A549 treated with RU486 at 1 μM for 4 hours (cell line): Measurements from ENCODE around the gene CLIC1. TPM values are rescaled to one million over a fixed set of nuclear protein-coding genes. Genes with fewer than 3 reads are reported as not detected.

Experiments used
- total RNA-seq: library from RNA; stranded (reverse); fragments of 200-300 nt; extraction: Qiagen RNA extraction; gene quantifications from 5 replicates; pipeline ENCODE4 v1.2.3, GENCODE V29; 2022; ENCODE audit warnings: low read depth

Gene CLIC1
- 476 to 542 TPM (median 495 TPM) in 5 replicates for total RNA-seq

DNA sequence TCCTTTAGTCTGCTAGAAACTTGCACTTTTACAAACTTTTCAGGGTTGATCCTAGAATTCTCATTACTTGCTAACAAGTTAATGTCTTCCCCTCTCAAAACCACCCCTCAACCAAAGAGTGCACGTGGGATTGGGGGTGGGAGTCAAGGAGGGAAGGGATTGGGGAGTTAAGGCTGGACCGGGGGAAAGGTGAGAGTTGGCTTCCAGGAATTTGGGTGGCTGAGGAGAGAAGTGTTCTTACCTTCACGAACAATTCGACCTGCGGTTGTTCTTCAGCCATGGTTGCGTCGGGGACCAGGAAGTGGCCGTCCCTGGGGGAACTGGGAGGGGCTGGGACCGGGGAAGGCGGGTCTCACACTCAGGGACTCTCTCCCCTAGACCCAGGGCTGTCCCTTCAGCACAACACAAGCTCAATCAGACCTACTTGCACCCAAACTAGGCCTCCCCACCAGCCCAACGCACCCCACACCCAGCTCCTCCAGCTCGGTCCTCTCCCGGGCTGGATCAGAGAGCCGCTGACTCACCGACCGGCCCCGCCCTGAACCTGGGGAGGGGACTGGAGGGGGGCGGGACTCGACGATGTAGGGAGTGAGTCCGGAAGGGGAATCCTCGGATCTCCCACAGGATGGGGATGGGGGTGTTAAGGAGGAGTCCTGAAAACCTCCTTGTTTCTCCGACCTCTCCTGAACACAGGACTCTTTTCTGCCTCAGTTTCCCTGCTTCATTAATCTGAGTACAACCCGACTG is at the start of gene CLIC1:
Gene CLIC1, minus strand, starts transcription at position 510 of the 747 bp plus-strand sequence. Its CDS starts 230 bp downstream, at position 280.

DNA sequence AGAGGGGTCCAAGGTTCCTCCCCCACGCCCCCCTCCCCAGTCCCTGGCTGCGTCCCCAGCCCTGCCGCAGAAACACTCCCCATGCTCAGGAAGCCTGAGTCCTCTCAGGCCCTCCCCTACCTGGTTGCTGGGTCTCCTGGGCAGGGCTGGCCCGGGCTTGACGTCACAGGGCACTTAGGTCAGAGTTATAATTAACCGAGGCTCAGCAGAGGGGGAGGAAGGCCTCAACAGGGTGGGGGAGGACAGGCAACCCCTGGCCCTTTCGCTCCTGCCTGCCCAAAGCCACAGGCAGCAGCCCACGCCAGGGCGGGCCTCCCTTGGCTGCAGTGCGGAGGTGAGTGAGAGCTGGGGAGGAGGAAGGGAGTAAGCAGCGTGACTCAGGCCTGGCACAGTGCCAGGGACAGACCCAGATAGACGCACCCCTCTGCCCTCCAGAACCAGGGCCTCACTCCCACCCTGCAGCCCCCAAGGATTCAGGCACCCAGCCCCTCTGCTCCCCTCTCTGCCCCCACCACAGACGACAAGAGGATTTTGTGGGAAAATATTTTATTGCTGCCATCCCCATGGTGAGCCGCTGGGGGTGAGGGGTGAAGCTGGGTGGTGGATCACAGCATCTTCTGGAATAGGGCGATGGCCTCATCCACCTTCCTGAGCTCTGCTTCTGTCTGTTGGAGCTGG is 40.8 kb upstream of the CLIC1 start, which contains the start of gene VWA7:
Gene VWA7, minus strand, starts transcription at position 340 of the 678 bp plus-strand sequence. CDS start 549 bp downstream, outside the sequence.

DNA sequence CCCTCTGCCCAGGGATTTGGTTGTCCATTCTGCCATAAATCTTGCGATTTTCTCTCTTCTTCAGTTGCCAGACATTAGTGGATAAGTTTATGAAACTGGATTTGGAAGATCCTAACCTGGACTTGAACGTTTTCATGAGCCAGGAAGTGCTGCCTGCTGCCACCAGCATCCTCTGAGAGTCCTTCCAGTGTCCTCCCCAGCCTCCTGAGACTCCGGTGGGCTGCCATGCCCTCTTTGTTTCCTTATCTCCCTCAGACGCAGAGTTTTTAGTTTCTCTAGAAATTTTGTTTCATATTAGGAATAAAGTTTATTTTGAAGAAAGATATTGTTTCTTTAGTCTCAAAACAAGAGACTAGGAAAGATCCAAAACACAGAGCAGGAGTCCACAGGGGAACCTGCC is 26.0 kb upstream of the CLIC1 start, which contains the start of gene SAPCD1:
Gene SAPCD1, plus strand, starts transcription at position 301 of the 400 bp plus-strand sequence. CDS start 399 bp downstream, outside the sequence.

DNA sequence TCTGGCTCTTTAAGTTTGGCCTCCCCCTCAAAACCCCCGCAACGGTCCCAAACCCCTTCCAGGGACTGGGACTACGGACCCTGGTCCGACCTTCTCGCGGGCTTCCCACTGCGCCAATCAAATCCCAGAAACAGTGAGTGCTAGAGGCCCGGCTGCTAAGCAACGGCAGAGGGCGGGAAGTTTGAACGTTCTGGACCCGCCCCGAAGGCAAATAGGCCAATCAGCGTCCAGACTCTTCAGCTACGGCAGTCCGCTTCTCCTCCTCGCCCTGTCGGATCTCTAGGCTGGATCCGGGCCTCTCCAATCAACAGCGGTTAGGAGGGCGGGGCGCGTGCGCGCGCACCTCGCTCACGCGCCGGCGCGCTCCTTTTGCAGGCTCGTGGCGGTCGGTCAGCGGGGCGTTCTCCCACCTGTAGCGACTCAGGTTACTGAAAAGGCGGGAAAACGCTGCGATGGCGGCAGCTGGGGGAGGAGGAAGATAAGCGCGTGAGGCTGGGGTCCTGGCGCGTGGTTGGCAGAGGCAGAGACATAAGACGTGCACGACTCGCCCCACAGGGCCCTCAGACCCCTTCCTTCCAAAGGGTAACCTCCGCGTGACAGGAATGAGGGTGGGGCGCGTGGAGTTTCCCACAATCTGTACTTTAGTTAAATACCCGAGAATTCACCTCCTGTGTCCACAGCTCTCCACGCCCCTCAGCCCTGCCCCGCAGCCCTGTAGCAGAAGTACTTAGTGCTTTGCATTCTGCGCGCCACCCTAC is 3.5 kb upstream of the CLIC1 start, which contains the start of gene MSH5:
Gene MSH5, plus strand, starts transcription at position 367 of the 758 bp plus-strand sequence. CDS start 462 bp downstream, outside the sequence.

DNA sequence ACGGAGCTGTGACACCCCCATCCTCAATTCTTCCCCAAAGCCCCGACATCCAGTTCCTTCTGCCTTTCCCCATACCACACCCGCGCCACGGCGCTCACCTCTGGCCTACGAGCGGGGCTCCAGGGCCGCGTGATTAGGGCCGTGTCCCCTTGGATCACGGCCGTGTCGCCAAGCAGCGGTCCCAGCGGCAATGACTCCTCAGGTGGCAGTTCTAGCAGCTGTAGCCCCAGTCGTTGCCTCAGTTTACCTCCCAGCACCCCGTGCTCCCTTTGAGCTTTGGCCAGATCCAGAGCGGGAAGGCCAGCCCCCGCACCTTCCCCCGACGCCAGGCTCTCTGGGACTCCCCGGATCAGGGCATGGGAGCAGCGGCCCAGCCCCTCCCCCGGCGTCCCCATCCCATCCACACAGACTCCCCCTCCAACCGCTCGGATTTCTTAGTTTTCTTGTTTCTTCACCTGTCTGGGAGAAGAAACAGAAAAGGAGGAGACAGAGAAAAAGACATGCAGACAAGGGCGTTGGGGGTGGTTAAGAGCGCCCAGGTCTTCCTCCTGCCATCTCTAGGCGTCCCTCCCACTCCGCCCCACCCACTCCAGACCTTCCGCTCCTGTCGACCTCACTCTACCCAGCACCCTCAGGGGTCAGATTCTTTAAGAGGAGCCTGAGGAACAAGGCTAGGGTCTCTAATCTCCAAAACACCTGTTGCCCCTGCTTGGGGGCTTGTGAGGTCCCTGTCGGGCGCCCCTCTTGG is 7.4 kb downstream of the CLIC1 start, which contains the start of gene DDAH2:
Gene DDAH2, minus strand, starts transcription at position 533 of the 748 bp plus-strand sequence. Its CDS starts 138 bp downstream, at position 395.

DNA sequence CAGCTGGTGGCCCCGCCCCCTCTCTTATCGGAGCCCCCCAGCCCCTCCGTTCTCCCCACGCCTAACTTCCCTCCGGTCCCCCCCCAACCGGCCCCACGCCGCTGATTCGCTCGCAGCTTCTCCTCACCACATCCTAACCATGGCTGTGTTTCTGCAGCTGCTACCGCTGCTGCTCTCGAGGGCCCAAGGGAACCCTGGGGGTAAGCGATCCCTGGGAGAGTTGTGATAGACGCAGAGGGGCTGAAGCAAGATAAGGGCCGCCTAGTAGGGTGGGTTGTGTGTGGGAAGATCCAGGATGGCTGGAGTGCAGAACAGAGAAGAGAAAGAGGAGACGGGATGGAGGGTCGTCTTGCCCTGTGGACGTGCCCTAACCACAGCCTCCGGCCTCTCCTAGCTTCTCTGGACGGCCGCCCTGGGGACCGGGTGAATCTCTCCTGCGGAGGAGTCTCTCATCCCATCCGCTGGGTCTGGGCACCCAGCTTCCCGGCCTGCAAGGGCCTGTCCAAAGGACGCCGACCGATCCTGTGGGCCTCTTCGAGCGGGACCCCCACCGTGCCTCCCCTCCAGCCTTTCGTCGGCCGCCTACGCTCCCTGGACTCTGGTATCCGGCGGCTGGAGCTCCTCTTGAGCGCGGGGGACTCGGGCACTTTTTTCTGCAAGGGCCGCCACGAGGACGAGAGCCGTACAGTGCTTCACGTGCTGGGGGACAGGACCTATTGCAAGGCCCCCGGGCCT is 12.9 kb downstream of the CLIC1 start, which contains the start of gene MPIG6B:
Gene MPIG6B, plus strand, starts transcription at position 129 of the 735 bp plus-strand sequence. Its CDS starts 11 bp downstream, at position 140.

DNA sequence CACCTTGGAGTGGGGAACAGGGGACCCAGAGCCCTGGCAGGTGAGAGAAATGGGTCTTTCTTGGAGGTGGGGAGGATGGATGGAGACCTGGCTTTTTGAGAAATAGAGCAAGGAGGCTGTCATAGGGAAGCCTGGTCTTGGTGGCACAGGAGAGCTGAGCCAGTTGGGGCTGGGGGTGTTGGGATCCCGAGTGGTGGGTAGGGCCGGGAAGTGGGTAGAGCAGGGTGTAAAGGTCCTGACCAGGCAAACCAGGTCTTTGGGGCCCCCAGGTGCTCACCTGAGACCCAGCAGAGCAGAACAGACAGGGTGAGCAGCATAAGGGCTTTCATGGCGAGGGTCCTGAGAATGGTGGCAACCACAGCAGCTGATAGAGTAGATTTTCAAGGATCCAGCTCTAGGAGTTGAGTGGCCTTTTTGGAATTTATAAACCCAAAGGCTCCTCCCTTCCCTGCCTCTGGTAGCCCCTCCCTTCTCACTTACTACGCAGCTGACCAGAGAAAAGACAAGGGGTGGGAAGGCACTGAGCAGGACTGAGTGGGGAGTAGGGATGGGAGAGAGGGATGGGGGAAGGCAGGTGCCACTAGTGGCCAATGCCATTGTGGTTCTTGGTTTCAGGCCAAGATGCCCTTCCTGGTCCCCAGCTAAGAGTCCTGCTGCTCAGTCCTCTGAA is 14.8 kb downstream of the CLIC1 start, which contains the start of gene LY6G6C:
Gene LY6G6C, minus strand, starts transcription at position 396 of the 670 bp plus-strand sequence. Its CDS starts 67 bp downstream, at position 329.

DNA sequence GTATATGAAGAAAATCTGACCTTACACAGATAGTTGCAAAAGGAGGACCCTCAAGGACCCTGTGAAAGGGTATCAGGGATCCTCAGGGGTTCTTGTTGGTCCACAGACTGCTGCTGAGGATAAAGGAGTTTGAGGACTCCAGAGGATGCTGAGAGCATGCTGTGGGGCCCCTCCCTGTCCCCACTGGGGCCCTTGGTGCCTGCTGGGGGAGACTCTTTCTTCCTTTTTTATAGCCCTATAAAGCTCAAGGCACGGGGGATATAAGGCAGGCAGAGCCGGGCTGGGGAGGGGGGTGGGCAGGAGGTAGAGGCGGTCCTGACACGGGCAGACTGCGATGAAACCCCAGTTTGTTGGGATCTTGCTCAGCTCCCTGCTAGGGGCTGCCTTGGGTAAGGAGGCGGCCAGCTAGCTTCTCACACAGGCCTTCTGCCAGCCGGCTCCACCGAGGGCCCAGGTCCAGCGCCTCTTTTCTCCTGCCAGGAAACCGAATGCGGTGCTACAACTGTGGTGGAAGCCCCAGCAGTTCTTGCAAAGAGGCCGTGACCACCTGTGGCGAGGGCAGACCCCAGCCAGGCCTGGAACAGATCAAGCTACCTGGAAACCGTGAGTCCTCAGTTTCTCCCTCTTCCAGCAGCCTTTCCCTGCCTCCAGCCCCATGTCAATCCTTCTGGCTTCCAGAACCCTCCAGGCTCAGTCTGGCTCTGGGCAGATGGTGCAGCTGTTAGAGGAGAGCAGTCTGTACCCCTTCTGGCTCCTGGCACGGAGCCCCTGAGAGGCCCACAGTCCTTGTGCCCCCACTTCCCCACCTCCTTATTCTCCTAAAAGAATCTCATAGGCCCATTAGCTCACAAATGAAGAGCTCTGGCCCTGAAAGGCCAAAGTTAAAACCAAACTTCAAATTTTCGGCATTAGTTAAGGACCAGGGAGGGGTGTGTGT is 21.0 kb downstream of the CLIC1 start, which contains the start of gene LY6G6D:
Gene LY6G6D, plus strand, starts transcription at position 327 of the 937 bp plus-strand sequence. Its CDS starts 8 bp downstream, at position 335.

DNA sequence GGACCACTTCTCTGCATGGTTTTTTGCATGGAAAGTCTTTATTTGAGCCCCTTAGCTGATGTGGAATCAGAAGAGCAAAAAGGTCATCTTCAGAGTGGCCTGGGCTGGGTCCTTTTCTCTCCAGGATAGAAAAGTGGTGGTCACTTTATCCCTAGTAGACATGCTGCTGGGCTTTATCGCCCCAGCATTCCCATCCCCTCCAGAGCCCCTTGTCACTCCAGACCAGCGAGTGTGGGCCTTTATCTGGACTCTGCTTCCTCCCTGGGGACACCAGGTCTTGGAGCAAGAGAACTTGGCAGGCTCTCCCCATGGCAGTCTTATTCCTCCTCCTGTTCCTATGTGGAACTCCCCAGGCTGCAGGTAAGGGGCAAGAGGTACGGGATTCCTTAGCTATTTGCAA is 29.7 kb downstream of the CLIC1 start, which contains the start of gene LY6G6F:
Gene LY6G6F, plus strand, starts transcription at position 268 of the 400 bp plus-strand sequence. Its CDS starts 41 bp downstream, at position 309.

DNA sequence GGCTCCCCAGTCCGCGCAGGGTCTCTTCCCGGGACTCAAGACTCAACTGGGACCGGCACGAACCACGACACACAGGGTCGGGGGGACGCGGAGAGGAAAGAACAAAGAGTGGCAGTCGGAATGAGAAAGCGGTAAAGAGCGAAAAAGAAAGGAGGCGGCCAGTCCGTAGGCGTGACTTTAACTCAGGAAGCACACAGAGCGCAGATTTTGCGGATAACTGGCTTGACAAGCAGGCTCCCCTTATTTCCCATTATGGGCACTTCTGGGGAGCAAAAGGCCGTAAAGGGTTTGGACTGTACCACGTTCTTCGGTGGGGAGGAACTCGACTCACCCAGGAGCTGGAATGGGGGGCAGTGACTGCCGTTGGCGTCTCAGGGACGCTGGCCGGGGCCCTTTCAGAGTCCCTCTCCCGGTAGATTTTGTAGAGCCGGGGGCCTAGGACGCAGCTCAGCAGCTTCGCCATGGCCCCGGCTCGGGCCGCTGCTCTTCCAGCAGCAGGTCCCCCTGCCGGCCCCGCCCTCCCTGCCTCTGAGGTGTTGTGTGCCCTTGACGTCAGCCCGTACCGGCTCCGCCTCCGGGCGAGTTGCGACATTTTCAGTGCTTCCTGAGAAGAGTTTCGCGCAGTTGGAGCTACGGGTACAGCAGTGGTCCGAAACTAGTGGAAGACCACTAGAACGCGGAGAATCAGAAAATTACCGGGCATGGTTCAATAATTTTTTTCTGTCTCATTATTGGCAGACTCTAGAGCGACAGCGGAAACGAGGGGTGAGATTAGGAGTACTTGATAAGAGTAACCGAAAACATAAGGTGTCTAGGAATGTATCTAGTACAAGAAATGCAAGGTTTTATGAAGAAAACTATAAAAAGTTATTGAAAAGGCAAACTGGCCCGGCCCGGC is 33.3 kb downstream of the CLIC1 start, which contains the start of gene ABHD16A:
Gene ABHD16A, minus strand, starts transcription at position 506 of the 898 bp plus-strand sequence. Its CDS starts 43 bp downstream, at position 463.

Other genes starting within 250 kb of the CLIC1 start
- gene MICB, start 238.4 kb downstream of the CLIC1 start, total RNA-seq = 6.0 to 8.4 TPM (median 7.5 TPM) in 5 replicates
- not detected in 5 replicates for gene MCCD1, start 207.6 kb downstream of the CLIC1 start, total RNA-seq
- gene DDX39B, start 194.5 kb downstream of the CLIC1 start, total RNA-seq = 340 to 430 TPM (median 406 TPM) in 5 replicates
- gene ATP6V1G2, start 189.9 kb downstream of the CLIC1 start, total RNA-seq = 0.48 to 0.86 TPM (median 0.65 TPM) in 5 replicates
- 9.3 to 11.8 TPM (median 11.3 TPM) in 5 replicates for gene NFKBIL1, start 188.9 kb downstream of the CLIC1 start, total RNA-seq
- 0.10 TPM in 1 of 5 replicates, not detected in the others for gene LTA, start 164.2 kb downstream of the CLIC1 start, total RNA-seq
- 0.10 to 0.19 TPM in 2 of 5 replicates, not detected in the others for gene TNF, start 161.0 kb downstream of the CLIC1 start, total RNA-seq
- gene LTB, start 154.1 kb downstream of the CLIC1 start, total RNA-seq = 0.25 to 0.57 TPM (median 0.49 TPM) in 4 of 5 replicates, not detected in the other
- 0.28 to 1.3 TPM in 2 of 5 replicates, not detected in the others for gene LST1, start 150.3 kb downstream of the CLIC1 start, total RNA-seq
- not detected in 5 replicates for gene NCR3, start 143.5 kb downstream of the CLIC1 start, total RNA-seq
- gene AIF1, start 121.3 kb downstream of the CLIC1 start, total RNA-seq = not detected in 5 replicates
- gene PRRC2A, start 115.8 kb downstream of the CLIC1 start, total RNA-seq = 64.9 to 89.6 TPM (median 85.2 TPM) in 5 replicates
- gene BAG6, start 83.9 kb downstream of the CLIC1 start, total RNA-seq = 107 to 155 TPM (median 142 TPM) in 5 replicates
- 2.8 to 3.3 TPM (median 2.9 TPM) in 5 replicates for gene APOM, start 80.6 kb downstream of the CLIC1 start, total RNA-seq
- gene C6orf47, start 75.8 kb downstream of the CLIC1 start, total RNA-seq = 10.4 to 12.9 TPM (median 12.5 TPM) in 5 replicates
- 10.0 to 13.7 TPM (median 13.3 TPM) in 5 replicates for gene GPANK1, start 71.5 kb downstream of the CLIC1 start, total RNA-seq
- 168 to 197 TPM (median 178 TPM) in 5 replicates for gene CSNK2B, start 70.5 kb downstream of the CLIC1 start, total RNA-seq
- gene LY6G5B, start 66.6 kb downstream of the CLIC1 start, total RNA-seq = 3.7 to 6.0 TPM (median 4.3 TPM) in 5 replicates
- gene LY6G5C, start 55.5 kb downstream of the CLIC1 start, total RNA-seq = 0.77 to 1.9 TPM (median 1.2 TPM) in 5 replicates
- 14.1 to 20.1 TPM (median 18.3 TPM) in 5 replicates for gene ABHD16A, start 33.2 kb downstream of the CLIC1 start, total RNA-seq
- gene LY6G6F, start 29.7 kb downstream of the CLIC1 start, total RNA-seq = not detected in 5 replicates
- gene LY6G6D, start 21.2 kb downstream of the CLIC1 start, total RNA-seq = not detected in 5 replicates
- 0.20 TPM in 1 of 5 replicates, not detected in the others for gene LY6G6C, start 14.8 kb downstream of the CLIC1 start, total RNA-seq
- gene MPIG6B, start 13.2 kb downstream of the CLIC1 start, total RNA-seq = not detected in 5 replicates
- gene DDAH2, start 7.2 kb downstream of the CLIC1 start, total RNA-seq = 26.5 to 32.4 TPM (median 29.4 TPM) in 5 replicates
- gene MSH5, start 3.5 kb upstream of the CLIC1 start, total RNA-seq = 10.2 to 14.3 TPM (median 13.0 TPM) in 5 replicates
- gene SAPCD1, start 26.1 kb upstream of the CLIC1 start, total RNA-seq = 2.0 to 4.2 TPM (median 3.7 TPM) in 5 replicates
- 1.2 to 2.0 TPM (median 1.7 TPM) in 5 replicates for gene VWA7, start 40.8 kb upstream of the CLIC1 start, total RNA-seq
- gene VARS1, start 59.2 kb upstream of the CLIC1 start, total RNA-seq = 50.9 to 59.8 TPM (median 55.8 TPM) in 5 replicates
- 54.4 to 77.8 TPM (median 60.7 TPM) in 5 replicates for gene LSM2, start 70.4 kb upstream of the CLIC1 start, total RNA-seq
- gene HSPA1L, start 78.8 kb upstream of the CLIC1 start, total RNA-seq = 1.2 to 1.5 TPM (median 1.2 TPM) in 5 replicates
- 157 to 340 TPM (median 232 TPM) in 5 replicates for gene HSPA1A, start 79.0 kb upstream of the CLIC1 start, total RNA-seq
- 120 to 260 TPM (median 177 TPM) in 5 replicates for gene HSPA1B, start 91.2 kb upstream of the CLIC1 start, total RNA-seq
- 21.7 to 35.4 TPM (median 28.7 TPM) in 5 replicates for gene NEU1, start 126.3 kb upstream of the CLIC1 start, total RNA-seq
- 0.07 to 0.30 TPM in 2 of 5 replicates, not detected in the others for gene SLC44A4, start 142.5 kb upstream of the CLIC1 start, total RNA-seq
- 22.5 to 32.0 TPM (median 30.5 TPM) in 5 replicates for gene EHMT2, start 161.2 kb upstream of the CLIC1 start, total RNA-seq
- gene ZBTB12, start 165.6 kb upstream of the CLIC1 start, total RNA-seq = 3.1 to 4.9 TPM (median 4.2 TPM) in 5 replicates
- gene C2, start 191.2 kb upstream of the CLIC1 start, total RNA-seq = 0.15 to 0.45 TPM (median 0.35 TPM) in 5 replicates
- gene CFB, start 209.6 kb upstream of the CLIC1 start, total RNA-seq = 2.0 to 3.3 TPM (median 2.9 TPM) in 5 replicates
- 75.3 to 97.3 TPM (median 88.3 TPM) in 5 replicates for gene NELFE, start 222.4 kb upstream of the CLIC1 start, total RNA-seq
- gene SKIC2, start 222.6 kb upstream of the CLIC1 start, total RNA-seq = 19.8 to 25.9 TPM (median 24.7 TPM) in 5 replicates
- 11.0 to 14.3 TPM (median 11.9 TPM) in 5 replicates for gene DXO, start 235.6 kb upstream of the CLIC1 start, total RNA-seq
- 0.50 to 1.7 TPM (median 0.99 TPM) in 5 replicates for gene C4A, start 245.5 kb upstream of the CLIC1 start, total RNA-seq